GM21737 (cell line): ENCODE measurements around the gene CTNNA2.

ENCODE experiments used
- ATAC-seq: cut with Tn5 transposase; IDR thresholded peaks from one replicate; pipeline ENCODE4 v1.9.1; 2021; ENCODE audit warnings: mild to moderate bottlenecking, moderate library complexity; ENCODE audit not compliant: unreplicated experiment

Gene CTNNA2

DNA sequence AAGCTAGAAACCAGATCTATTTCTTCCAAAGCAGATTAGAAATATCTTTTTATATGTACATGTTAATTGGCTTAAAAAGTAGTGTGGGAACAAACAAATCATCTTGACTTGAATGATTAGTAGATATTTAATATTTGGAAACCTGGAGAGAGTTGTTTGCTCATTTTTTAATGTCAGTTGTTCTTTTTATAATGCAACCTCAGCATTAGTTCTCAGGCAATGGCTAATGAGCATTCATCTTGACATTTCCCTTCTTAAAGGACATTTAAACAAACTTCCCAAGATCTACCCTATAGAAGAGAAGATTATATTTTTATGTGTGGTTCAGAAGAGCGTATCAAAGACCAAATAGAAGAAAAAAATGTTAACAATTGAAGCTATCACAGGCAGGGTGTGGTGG, 334.0 kb downstream of the CTNNA2 start:
- ATAC-seq, result no peak

DNA sequence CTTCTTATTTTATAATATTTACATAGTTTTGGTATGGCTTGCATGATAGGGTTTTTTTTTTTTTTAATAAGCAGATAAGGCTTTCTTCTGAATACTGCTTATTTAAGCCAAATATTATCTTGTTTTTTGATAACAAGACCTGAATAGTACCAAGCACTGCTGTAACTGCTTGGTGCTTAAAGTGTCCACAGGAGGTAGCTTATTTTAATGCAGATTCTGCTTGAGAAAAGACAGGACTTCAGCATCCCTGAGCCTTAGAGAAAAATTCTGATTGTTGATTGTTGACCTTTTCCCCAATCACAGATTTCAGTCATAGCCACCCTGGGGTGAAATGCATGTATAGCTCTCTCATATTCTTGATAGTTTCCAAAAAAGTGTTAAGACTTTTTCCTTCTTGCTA, 336.4 kb downstream of the CTNNA2 start:
- ATAC-seq, result no peak

DNA sequence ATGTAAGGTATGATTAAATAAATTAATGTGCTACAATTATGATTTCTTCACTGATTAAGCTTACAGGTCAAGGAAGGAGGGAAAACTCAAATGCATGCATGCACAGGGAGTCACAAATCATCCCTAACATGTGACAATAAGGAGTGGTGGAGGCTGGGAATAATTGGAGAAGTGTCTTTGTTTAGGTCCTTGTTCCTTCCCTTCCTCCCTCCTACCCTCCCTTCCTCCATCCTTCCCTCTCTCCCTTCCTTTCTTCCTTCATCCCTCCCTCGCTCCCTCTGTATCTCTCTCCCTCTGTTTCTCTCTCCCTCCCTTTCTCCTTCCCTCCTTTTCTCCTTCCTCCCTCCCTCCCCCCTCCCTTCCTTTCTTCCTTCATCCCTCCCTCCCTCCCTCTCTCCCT, 337.1 kb downstream of the CTNNA2 start:
- ATAC-seq, result no peak

- ATAC-seq, result no peak
These were observed 338.1 kb downstream of the CTNNA2 start for GRCh38 chr2:79850912-79851311.

DNA sequence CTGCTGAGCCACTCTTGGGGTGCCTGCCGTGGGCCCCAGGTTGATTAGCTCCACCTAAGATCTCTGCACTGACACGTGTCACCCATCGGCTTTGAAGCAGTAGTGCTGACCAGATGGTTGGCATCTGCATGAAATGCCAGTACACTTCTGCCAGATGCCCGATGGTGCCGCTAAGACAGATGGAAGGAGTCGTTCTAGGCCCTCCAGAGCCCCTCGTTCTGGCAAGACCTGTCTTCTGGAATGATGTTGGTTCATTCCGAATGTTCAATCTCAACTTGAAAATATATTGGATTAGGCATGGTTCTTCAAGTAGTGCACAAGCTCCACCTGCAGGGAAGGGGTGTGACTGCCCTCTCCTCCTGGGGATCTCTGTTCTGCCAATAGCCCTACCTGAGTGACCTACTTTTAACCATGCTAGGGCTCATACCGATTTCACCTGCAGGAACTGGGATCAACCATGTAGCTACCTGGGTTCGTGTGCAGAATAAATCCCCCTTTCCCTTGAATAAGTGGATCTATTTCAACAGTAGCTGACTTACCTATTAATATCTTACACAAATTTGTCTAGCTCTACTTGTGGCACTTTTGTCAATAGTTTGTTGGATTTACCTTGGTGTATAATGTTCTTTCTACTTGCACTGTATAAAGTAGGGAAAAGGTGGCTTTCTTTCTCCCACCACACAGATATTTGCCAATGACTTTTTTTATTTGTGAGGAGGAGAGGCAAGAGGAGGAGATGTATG, 342.6 kb downstream of the CTNNA2 start:
- ATAC-seq, result no peak

DNA sequence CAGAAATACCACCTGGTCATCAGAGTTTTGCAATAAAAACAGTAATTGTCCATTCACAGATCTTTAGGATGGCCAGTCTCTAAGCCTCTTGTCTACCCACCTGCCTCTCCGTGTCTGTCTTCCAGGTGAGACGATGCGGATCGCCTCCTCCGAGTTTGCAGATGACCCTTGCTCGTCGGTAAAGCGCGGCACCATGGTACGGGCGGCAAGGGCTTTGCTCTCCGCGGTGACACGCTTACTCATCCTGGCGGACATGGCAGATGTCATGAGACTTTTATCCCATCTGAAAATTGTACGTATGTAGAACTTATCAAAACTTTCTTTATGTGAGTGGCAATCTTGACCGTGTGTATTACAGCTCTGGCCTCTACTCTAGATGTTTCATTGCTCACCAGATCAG, 345.0 kb downstream of the CTNNA2 start:
- ATAC-seq, result no peak

DNA sequence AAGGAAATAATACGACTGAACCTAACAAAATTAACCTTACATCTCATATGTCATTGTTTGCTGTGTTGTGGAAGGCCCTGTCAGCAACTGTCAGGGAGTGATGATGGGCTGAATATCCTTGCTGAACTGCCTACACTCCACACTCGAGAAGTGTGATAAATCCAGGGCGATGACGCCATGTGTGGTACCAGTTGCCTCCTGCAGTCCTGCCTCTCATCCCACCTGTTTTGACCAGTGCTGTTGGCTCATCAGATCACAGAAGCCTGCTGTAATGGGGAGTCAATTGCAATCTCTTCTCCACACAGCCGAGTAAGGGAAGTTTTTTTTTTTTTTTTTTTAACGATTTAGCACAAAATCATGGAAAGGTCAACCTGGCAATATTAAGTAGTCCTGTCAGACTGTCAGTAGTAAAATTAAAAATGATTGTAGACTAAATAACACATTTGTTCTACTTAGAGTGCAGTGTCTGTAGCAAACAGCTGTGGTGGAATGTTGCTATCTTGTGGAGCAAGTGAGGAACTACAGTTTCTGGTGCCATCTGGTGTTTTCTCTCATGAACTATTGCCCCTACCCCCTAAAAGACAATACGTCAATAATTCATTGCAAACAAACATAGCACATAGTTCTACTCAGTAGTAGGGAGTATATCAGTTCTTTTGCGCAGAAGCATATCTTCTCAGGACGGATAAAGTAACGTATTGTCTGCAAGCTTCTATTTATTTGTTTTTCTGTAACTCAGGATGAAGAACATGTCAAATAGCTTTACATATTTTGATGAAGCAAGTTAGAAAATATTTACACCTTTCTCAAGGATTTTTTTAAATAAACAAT, 347.6 kb downstream of the CTNNA2 start:
- ATAC-seq, result no peak

- ATAC-seq, result no peak
These were observed 348.2 kb downstream of the CTNNA2 start for GRCh38 chr2:79861059-79861374.

DNA sequence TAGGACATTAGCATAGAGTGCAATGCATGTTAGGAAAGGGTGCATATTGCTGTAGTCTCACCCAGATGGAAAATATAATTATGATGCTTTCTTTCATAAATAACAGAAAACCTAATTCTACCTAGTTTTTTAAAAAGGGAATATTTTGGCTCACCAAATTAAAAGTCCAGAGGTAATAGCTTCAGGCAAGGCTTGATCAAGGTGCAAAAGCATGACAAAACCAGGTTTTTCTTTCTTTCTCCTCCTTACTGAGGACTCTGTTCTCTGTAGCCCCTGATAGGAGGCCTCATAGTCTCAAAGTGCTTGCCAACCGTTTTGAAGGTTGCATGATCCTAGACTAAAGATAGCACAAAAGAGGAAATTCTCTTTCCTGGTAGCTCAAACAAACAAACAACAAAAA, 349.9 kb downstream of the CTNNA2 start:
- ATAC-seq, result no peak

DNA sequence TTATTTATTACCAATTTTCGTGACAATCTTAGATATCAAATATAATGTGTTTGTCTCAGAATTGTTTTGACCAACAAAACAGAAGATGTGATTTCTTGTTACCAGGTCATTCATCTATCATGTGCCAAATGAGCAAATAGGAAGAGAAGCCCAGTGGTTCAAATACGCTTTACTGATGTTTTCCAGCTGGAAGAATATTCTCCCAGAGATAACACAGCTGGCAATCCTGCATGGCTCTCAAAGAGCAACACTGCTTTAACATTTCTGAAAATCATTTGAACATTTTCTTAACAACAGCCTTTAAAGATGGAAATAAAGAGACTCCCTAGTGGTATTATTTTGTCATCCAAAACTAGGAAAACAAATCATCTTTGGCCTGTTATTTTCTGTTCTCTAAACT, 359.8 kb downstream of the CTNNA2 start:
- no peak for ATAC-seq

- no peak for ATAC-seq
These were observed 361.2 kb downstream of the CTNNA2 start for GRCh38 chr2:79874015-79874414.

- ATAC-seq, result no peak
These were observed 363.6 kb downstream of the CTNNA2 start for GRCh38 chr2:79876430-79876829.

GRCh38 chr2:79882548-79882947, 369.7 kb downstream of the CTNNA2 start:
- ATAC-seq, result no peak

DNA sequence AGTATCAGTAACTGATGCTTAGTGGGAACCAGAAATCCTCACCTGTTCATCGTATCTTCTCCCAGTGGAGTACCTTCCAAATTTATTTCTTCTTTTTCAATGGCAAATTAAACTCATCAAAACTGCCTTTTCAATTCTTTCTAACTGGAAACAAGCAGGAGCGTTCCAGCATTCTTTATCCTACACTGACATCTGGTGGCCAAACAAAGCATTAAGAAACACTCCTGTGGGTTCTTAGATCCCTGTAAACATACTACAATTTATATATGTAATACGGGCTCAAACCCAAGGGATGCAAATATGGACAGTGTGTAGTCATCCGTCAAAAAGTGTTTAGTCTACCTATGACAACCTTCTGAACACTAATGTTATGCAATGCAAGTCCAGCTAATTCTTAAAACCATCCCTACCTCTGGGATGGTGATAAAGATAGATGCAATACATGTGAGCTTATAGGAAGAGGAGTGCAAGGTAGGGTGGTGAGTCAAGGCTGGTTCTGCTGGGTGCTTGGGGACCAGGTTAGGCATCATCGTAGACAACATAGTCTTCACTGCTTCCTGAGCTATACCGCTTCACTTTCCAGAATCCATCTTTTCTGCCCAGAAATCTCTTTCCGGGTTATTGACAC, 375.0 kb downstream of the CTNNA2 start:
- ATAC-seq, result no peak

DNA sequence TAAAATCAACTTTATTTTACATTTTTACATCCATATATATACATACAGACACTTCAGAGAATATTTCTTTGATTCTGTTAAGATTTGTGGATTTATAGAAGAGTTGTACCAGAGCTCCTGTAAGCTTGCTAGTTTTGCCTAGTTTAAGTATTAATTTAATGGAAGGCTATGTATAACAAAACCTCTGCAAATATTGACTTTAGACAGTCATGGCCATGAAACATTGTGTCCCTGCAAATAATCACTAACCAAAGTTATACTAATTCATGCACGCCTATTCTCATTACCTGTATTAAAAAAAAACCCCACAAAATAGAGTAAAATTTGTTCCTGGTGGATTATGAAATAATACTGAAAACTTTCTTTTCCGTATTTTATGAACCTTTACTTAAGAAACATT, 379.3 kb downstream of the CTNNA2 start:
- no peak for ATAC-seq

DNA sequence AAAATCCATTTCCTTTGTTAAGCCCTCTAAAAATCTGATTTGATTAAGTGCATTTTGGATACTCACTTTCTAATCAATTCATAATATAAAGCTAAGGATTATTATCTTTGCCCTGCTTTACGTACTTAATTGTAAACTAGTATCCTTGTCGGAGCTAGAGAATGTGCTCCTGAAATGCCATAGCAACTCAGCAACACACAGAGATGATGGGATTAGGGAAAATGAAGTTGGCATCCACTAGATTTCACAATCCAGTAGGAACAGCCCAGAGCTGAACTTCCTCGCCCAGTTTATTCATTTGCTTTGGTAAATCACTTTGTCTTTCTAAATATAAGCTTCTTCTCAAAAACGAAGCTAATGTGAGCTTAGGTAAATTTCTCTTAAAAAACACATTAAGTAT, 386.3 kb downstream of the CTNNA2 start:
- no peak for ATAC-seq

DNA sequence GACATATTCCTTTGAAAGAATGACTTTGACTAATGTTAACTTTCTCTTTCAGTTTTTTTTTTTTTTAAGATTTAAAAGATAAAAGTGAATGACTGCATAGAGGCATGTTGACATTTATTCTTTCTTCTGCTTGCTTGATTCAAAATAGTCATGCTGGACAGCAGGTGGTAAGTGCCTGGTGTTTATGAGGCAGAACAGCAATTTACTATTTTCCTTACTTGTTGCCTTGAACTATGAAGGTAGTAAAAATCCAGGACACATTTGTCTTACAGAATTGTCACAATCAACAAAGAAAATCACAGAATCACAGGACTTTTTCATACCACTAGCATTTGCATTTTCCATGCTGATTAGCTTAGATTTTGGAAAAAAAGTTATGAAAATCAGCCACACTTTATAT, 388.3 kb downstream of the CTNNA2 start:
- ATAC-seq, result no peak

DNA sequence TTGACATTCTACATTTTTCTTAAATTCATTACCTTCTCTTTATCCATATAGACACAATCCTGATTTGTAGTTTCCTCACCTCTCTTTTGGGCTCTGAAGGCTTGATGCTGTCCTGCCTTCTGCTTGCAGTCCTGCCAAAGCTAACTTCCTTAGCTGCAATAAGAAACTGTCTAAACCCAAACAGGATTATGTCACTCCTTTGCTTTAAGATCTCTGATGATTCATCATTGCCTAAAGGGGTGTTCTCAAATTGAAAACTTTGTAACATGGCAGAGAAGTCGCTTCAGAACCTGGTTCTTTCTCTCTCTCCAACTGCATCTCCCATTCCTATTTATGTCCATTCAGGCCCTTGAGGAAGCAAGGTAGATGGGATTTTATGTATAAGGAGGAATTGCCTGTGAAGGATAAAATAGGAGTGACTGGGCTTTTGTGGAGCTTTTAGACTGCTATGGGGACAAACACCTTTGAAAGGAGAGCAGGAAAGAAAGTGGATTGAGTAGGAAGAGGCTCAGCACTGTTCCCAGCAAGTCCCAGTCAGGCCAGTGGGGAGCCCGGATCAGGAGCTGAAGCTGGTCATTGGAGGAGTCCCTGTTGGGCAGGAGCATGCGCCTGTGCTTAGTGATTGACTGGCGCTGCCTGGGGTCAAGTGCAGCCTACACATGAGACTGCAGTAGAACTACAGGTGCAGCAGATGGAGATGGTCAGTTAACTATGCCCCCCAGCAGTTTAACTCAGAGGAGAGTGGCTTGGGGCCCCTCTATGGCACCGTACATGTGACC, 390.6 kb downstream of the CTNNA2 start:
- ATAC-seq, result no peak

GRCh38 chr2:79906139-79906890, 393.5 kb downstream of the CTNNA2 start:
- ATAC-seq, result no peak

DNA sequence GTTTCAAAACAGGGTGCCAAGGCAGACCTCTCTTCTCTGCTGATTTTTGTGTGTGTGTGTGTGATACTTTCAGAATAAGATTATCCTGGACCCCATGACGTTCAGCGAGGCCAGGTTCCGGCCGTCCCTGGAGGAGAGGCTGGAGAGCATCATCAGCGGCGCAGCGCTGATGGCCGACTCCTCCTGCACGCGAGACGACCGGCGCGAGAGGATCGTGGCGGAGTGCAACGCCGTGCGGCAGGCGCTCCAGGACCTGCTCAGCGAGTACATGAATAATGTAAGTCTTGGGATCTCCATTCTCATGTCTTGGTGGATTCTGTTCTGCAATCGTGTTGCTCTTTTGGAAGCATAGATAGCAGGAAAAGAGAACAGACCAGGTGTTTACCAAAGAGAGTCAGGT, 396.7 kb downstream of the CTNNA2 start:
- ATAC-seq, result no peak

DNA sequence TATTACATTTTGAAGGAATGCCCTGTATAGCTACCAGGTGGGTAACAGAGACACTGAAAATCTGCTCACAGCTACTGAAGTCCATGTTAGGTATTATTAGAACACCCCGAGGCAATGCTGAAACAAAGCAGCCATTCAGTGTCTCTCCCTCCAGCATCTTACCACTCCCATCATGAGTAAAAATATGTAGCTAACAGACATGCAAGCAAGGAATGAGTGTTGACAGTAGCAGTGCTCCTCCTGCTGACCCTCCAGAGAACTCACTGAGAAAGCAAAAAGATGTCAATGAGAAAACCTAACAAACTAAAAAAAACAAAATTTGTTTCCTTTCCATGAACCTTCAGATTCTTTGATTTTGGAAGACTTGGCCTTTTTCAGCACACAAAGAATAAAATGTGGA, 397.8 kb downstream of the CTNNA2 start:
- no peak for ATAC-seq
